ENCODE results near the gene SPTB.

Gene SPTB

GRCh38 chr14:64880221-64881121 lies 764 bp upstream of the SPTB start:
- no peak for DNase-seq

- peak; percentile 16 for DNase-seq
Observed at GRCh38 chr14:64878837-64879634, 671 bp downstream of the SPTB start.

- DNase-seq, result no peak
Observed at GRCh38 chr14:64877846-64878245, 1.9 kb downstream of the SPTB start.

GRCh38 chr14:64875350-64875749 lies 4.4 kb downstream of the SPTB start:
- DNase-seq, result no peak

GRCh38 chr14:64873506-64874219 lies 6.0 kb downstream of the SPTB start:
- DNase-seq, result no peak

GRCh38 chr14:64871344-64871743 lies 8.4 kb downstream of the SPTB start:
- DNase-seq, result no peak

GRCh38 chr14:64870160-64870559 lies 9.5 kb downstream of the SPTB start:
- DNase-seq, result no peak

- no peak for DNase-seq
Observed at GRCh38 chr14:64868841-64869240, 10.9 kb downstream of the SPTB start.

GRCh38 chr14:64868379-64868778 lies 11.3 kb downstream of the SPTB start:
- DNase-seq, result no peak

- DNase-seq, result no peak
Observed at GRCh38 chr14:64867182-64867581, 12.5 kb downstream of the SPTB start.

- no peak for DNase-seq
Observed at GRCh38 chr14:64865992-64866391, 13.7 kb downstream of the SPTB start.

- no peak for DNase-seq
Observed at GRCh38 chr14:64865109-64865508, 14.6 kb downstream of the SPTB start.

GRCh38 chr14:64864258-64864657 lies 15.4 kb downstream of the SPTB start:
- DNase-seq, result no peak

GRCh38 chr14:64861916-64862315 lies 17.8 kb downstream of the SPTB start:
- DNase-seq, result no peak

GRCh38 chr14:64860039-64860438 lies 19.7 kb downstream of the SPTB start:
- DNase-seq, result no peak

GRCh38 chr14:64857979-64858744 lies 21.5 kb downstream of the SPTB start:
- no peak for DNase-seq

- no peak for DNase-seq
Observed at GRCh38 chr14:64856529-64857445, 22.9 kb downstream of the SPTB start.

GRCh38 chr14:64855721-64856528 lies 23.8 kb downstream of the SPTB start:
- peak; percentile 52 for DNase-seq

GRCh38 chr14:64850369-64851137 lies 29.2 kb downstream of the SPTB start:
- no peak for DNase-seq

- no peak for DNase-seq
Observed at GRCh38 chr14:64849940-64850339, 29.8 kb downstream of the SPTB start.

Measured in DMS153 (cell line).